HEK293T (cell line): ENCODE results near the gene LGI1.

Experiments used
- CTCF ChIA-PET: fragments of 350-600 bp; formaldehyde crosslinking; extraction: SDS; loops from one replicate; lab custom pipeline; 2021; ENCODE audit warnings: antibody characterized with exemption, inconsistent platforms; lab: Yijun Ruan, JAX
- POLR2A ChIA-PET: fragments of 350-600 bp; formaldehyde crosslinking; extraction: SDS; loops from one replicate; lab custom pipeline; 2020; ENCODE audit warnings: antibody characterized with exemption, inconsistent platforms; lab: Yijun Ruan, JAX
- DNase-seq: peaks from one replicate; pipeline ENCODE4 v3.0.0; 2012; ENCODE audit warnings: mixed read lengths; ENCODE audit errors: extremely low spot score
- ARNT ChIP-seq: fragments of 450-650 bp; IDR thresholded peaks from 2 replicates; pipeline ENCODE4 v1.6.1; 2017; ENCODE audit warnings: mild to moderate bottlenecking
- BHLHE40 ChIP-seq: fragments of 450-650 bp; IDR thresholded peaks from 2 replicates; pipeline ENCODE4 v1.6.1; 2016; ENCODE audit warnings: mild to moderate bottlenecking, moderate library complexity, borderline replicate concordance
- CTBP1 ChIP-seq: fragments of 450-650 bp; IDR thresholded peaks from 2 replicates; pipeline ENCODE4 v1.6.1; 2016; ENCODE audit warnings: borderline replicate concordance
- ELF4 ChIP-seq: fragments of 450-650 bp; IDR thresholded peaks from 2 replicates; pipeline ENCODE4 v1.6.1; 2017; ENCODE audit warnings: antibody characterized with exemption
- FOXA1 ChIP-seq: fragments of 450-650 bp; IDR thresholded peaks from 2 replicates; pipeline ENCODE4 v1.6.1; 2016; ENCODE audit warnings: mild to moderate bottlenecking
- FOXK2 ChIP-seq: fragments of 450-650 bp; IDR thresholded peaks from 2 replicates; pipeline ENCODE4 v1.6.1; 2016; ENCODE audit warnings: mild to moderate bottlenecking
- FOXM1 ChIP-seq: fragments of 450-650 bp; IDR thresholded peaks from 2 replicates; pipeline ENCODE4 v1.6.1; 2017; ENCODE audit warnings: mild to moderate bottlenecking, borderline replicate concordance
- HDGF ChIP-seq: fragments of 450-650 bp; IDR thresholded peaks from 2 replicates; pipeline ENCODE4 v1.6.1; 2017; ENCODE audit warnings: antibody characterized with exemption, borderline replicate concordance
- L3MBTL2 ChIP-seq: fragments of 450-650 bp; conservative IDR thresholded peaks from 2 replicates; pipeline ENCODE4 v1.6.1; 2016; ENCODE audit warnings: mild to moderate bottlenecking
- LEF1 ChIP-seq: fragments of 450-650 bp; IDR thresholded peaks from 2 replicates; pipeline ENCODE4 v1.6.1; 2017; ENCODE audit warnings: mild to moderate bottlenecking, borderline replicate concordance
- NFRKB ChIP-seq: fragments of 450-650 bp; IDR thresholded peaks from 2 replicates; pipeline ENCODE4 v1.6.1; 2016; ENCODE audit warnings: mild to moderate bottlenecking, moderate library complexity
- SP1 ChIP-seq: fragments of 450-650 bp; IDR thresholded peaks from 2 replicates; pipeline ENCODE4 v1.6.1; 2017
- SUZ12 ChIP-seq: fragments of 450-650 bp; IDR thresholded peaks from 2 replicates; pipeline ENCODE4 v1.6.1; 2016; ENCODE audit warnings: mild to moderate bottlenecking
- TARDBP ChIP-seq: fragments of 450-650 bp; IDR thresholded peaks from 2 replicates; pipeline ENCODE4 v1.6.1; 2016
- ZNF384 ChIP-seq: fragments of 450-650 bp; IDR thresholded peaks from 2 replicates; pipeline ENCODE4 v1.6.1; 2016
- TF ChIP-seq, protein P1 (sequence below): fragments of 450-650 bp; IDR thresholded peaks from 2 replicates; pipeline ENCODE4 v1.6.1; 2016

Gene LGI1

DNA sequence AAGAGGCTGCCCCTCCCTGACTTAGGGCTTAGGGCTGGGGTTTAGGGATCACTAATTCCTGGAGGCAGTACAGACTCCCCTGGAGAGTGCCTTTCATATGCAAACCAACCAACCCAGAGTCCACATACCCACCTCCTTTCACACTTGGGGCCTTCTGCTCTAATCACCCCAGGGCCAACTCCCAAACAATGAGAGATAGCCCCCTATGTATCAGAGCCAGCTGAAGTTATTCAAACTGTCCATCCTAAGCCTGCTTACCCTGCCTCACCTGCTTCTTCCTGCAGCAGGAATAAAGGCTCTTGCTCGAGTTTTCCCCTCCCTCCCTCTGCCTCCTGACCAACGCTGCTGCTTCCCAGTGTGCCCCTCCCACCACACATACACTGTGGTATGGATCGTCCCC lies 84.2 kb downstream of the LGI1 start:
- no peak for DNase-seq
- POLR2A ChIA-PET = no interaction called here
- TF ChIP-seq BHLHE40 (no peak), FOXA1 (no peak), ZNF384 (no peak), ARNT (no peak), CTBP1 (no peak), ELF4 (no peak), L3MBTL2 (no peak)
- CTCF ChIA-PET = no interaction called here

GRCh38 chr10:93844979-93845626 lies 87.4 kb downstream of the LGI1 start:
- DNase-seq = no peak
- CTCF ChIA-PET = no interaction called here
- TF ChIP-seq ELF4 (no peak), TARDBP (no peak), LEF1 (no peak), SUZ12 (no peak), FOXM1 (no peak), HDGF (no peak), NFRKB (no peak), ZNF384 (no peak), FOXK2 (no peak), ARNT (no peak), SP1 (no peak), CTBP1 (no peak), L3MBTL2 (no peak), BHLHE40 (no peak), FOXA1 (no peak)
- TF ChIP-seq, protein P1, sequence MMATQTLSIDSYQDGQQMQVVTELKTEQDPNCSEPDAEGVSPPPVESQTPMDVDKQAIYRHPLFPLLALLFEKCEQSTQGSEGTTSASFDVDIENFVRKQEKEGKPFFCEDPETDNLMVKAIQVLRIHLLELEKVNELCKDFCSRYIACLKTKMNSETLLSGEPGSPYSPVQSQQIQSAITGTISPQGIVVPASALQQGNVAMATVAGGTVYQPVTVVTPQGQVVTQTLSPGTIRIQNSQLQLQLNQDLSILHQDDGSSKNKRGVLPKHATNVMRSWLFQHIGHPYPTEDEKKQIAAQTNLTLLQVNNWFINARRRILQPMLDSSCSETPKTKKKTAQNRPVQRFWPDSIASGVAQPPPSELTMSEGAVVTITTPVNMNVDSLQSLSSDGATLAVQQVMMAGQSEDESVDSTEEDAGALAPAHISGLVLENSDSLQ = no peak
- POLR2A ChIA-PET = no interaction called here
